ENCODE data around the gene BRD1. TPM values are rescaled to one million over a fixed set of nuclear protein-coding genes. Genes with fewer than 3 reads are reported as not detected.

The BRD1 gene
- total RNA-seq, 4 donors from 2014 or later = 32.2 to 51.8 (median 41.6) TPM

DNA sequence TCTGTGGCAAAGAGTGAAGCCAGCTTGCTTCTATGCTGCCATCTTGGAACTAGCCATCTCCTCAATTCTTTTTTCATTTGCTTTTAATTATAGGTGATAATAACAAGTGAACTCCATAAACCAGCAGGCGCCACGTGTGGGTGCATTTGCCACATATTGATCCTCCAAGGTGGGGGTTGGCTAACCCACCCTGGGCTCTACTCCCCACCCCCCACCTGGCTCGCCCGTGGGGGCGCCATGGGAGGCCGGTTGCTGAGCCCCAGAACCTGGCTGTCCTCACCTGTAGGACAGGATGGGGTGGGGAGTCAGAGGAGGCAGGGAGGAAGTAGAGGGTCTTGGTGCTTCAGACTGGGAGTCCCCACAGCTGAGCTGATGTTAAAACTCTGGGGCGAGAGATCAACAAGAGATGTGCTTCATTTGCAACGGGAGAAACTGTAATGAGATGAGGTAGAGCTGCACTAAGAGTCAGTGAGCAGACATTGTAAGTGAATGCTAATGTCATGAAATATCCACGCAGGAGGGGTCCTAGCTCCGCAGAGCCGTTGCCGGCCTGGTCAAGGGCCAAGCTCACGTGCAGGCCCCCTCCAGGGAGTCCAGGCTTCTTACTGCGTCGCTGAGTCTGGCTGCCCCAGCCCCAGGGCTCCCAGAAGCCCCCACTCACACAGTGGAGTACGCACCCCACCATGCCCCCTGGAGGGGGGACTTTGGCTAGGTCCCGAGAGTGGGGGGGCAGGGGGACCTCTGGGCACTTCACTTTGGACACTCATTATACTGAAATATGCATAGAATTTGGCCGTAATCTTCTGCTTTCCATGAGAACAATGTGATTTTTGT lies 59.4 kb downstream of the BRD1 start:
- TF ChIP-seq, protein P1, sequence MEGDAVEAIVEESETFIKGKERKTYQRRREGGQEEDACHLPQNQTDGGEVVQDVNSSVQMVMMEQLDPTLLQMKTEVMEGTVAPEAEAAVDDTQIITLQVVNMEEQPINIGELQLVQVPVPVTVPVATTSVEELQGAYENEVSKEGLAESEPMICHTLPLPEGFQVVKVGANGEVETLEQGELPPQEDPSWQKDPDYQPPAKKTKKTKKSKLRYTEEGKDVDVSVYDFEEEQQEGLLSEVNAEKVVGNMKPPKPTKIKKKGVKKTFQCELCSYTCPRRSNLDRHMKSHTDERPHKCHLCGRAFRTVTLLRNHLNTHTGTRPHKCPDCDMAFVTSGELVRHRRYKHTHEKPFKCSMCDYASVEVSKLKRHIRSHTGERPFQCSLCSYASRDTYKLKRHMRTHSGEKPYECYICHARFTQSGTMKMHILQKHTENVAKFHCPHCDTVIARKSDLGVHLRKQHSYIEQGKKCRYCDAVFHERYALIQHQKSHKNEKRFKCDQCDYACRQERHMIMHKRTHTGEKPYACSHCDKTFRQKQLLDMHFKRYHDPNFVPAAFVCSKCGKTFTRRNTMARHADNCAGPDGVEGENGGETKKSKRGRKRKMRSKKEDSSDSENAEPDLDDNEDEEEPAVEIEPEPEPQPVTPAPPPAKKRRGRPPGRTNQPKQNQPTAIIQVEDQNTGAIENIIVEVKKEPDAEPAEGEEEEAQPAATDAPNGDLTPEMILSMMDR (IDR thresholded peaks at IDR 0.05) = no peak
- TF ChIP-seq POLR2A (IDR thresholded peaks at IDR 0.05) = no peak
- peaks cover 6 to 9% of the 10 kb centered on the region in 2 donors for H3K36me3 ChIP-seq
- intact Hi-C loops (cut with DNase I) = loop anchor here (10.0 kb wide), 2 partner anchors 157 to 267 kb away; no protein-coding TSS in a partner anchor
- WGBS, 2 donors = 66 to 72% methylated on average over 17 to 18 of the region's 18 CpGs
- peaks cover 6 to 11% of the 10 kb centered on the region in 2 donors for H3K4me1 ChIP-seq
- no peaks in the 10 kb centered on the region for H3K27me3 ChIP-seq
- no peak overlapping the region for H3K27ac ChIP-seq
- H3K4me3 ChIP-seq (replicated peaks in 1 of 3) = no peak overlapping the region
- H3K9me3 ChIP-seq = no peaks in the 10 kb centered on the region
- DNase-seq = no peak

DNA sequence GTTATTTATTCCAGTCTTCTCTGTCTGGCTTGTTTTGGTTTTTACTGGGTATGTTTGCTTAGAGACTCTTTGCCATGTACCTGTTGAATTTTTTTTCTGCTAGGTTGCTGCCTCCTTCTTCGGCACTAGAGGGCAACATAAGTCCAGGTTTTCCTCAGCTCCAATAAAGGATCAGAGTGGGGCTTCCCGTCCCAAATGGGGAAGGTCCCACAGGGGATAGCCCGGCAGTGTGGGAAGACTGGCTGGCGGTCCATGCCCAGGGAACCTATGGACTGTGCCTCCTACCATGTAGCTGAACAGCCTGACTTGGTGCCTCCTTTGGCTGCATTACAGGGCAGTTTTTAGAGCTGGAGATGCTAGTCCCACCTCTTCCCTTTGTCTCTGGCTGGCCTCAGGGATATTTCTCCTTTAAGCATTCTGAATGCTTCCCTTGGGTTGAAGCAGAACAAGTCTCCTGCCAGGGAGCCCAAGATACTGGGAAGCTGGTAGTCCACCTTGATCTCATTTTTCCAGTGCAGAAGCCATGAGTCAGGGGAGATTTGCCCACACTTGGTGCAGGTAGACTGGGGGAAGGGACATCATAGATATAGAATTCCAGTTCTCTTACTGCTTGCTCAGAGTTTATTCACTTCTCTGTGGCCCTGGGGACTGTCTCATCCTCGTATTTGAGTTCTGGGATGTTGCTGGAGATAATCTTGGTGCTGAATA lies 60.2 kb downstream of the BRD1 start:
- Histone ChIP-seq H3K9me3 (no peaks in the 10 kb centered on the region), H3K27me3 (no peaks in the 10 kb centered on the region), H3K4me3 (replicated peaks in 1 of 3) (no peak overlapping the region), H3K36me3 (peaks cover 1 to 3% of the 10 kb centered on the region in 2 donors), H3K4me1 (peaks cover 6 to 11% of the 10 kb centered on the region in 2 donors), H3K27ac (no peak overlapping the region)
- intact Hi-C loops (cut with DNase I) = loop anchor here (10.0 kb wide), 2 partner anchors 157 to 267 kb away; no protein-coding TSS in a partner anchor
- WGBS, 2 donors = 38 to 44% methylated on average over 5 of the region's 5 CpGs
- TF ChIP-seq, protein P1 (IDR thresholded peaks at IDR 0.05) = peak in 4 of 6 experiments; percentile 49 to 85 (median 62)
- no peak for TF ChIP-seq POLR2A (IDR thresholded peaks at IDR 0.05)
- no peak for DNase-seq

DNA sequence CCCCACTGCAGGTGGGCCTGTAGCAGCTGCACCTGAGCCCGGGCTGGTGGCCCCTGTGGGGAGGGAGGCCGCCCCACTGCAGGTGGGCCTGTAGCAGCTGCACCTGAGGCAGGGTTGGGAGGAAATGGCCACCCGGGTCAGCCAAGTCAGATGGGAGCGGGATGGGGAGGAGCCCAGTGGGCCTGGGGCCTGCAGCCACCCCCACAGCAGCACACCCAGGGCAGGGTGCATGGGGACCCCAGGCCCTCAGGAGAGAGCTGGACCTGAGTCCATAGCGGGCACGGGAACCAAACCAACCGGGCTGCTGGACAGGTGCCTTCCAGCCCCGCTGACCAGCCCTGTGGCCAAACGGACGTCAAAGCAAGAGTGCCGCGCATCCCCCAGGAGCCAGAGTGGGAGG lies 61.7 kb downstream of the BRD1 start:
- Histone ChIP-seq H3K36me3 (no peaks in the 10 kb centered on the region), H3K9me3 (no peaks in the 10 kb centered on the region), H3K27me3 (no peaks in the 10 kb centered on the region), H3K4me1 (peaks cover 6 to 11% of the 10 kb centered on the region in 2 donors), H3K27ac (no peak overlapping the region), H3K4me3 (replicated peaks in 1 of 3) (no peak overlapping the region)
- WGBS, 2 donors = 93 to 94% methylated on average over 6 to 8 of the region's 12 CpGs
- no peak for TF ChIP-seq POLR2A (IDR thresholded peaks at IDR 0.05)
- TF ChIP-seq, protein P1 (IDR thresholded peaks at IDR 0.05) = no peak
- no peak for DNase-seq
- intact Hi-C loops (cut with DNase I) = loop anchor here (10.0 kb wide), 2 partner anchors 159 to 269 kb away; no protein-coding TSS in a partner anchor

DNA sequence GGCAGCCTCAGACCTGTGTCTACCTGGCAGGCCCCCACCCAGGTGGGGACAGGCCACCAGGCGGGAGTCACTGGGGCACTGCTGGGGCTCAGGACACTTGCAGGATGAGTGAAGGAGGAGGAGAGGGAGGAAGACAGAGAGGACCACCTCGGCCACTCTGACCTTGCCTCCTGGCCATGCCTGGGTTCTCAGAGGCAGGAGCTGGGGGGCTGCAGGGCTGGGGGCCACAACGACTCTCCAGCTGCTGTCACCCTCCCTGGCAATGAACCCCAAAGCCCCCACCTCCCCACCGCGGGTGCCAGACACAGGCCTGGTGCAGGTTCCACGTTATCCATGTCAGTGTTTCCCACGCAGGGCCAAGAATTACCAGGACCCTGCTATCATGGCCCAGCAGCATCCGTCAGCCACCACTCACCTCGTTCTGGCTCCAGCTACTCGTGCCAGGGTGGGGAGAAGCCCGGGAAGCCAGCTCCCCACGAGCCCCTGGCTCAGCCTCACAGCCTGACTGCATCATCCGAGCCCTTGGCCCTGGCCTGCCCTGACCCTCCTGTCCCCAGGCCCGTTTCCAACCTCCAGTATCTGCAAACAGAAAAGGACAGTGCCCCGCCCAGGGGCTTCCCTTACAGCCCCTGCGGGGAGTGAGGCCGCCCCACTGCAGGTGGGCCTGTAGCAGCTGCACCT lies 62.4 kb downstream of the BRD1 start:
- H3K4me3 ChIP-seq (replicated peaks in 1 of 3) = no peak overlapping the region
- H3K27me3 ChIP-seq = no peaks in the 10 kb centered on the region
- TF ChIP-seq POLR2A (IDR thresholded peaks at IDR 0.05) = no peak
- TF ChIP-seq, protein P1 (IDR thresholded peaks at IDR 0.05) = no peak
- intact Hi-C loops (cut with DNase I) = loop anchor here (10.0 kb wide), 2 partner anchors 160 to 270 kb away; no protein-coding TSS in a partner anchor
- H3K36me3 ChIP-seq = no peaks in the 10 kb centered on the region
- WGBS, 2 donors = 85 to 92% methylated on average over 13 to 16 of the region's 17 CpGs
- no peak overlapping the region for H3K27ac ChIP-seq
- no peaks in the 10 kb centered on the region for H3K9me3 ChIP-seq
- H3K4me1 ChIP-seq = peaks cover 6 to 11% of the 10 kb centered on the region in 2 donors
- no peak for DNase-seq
